ENCODE data around the gene FLVCR2. TPM values are rescaled to one million over a fixed set of nuclear protein-coding genes. Genes with fewer than 3 reads are reported as not detected.

The FLVCR2 gene
- total RNA-seq, 1 experiment from 2014 or later = 1.8 TPM

DNA sequence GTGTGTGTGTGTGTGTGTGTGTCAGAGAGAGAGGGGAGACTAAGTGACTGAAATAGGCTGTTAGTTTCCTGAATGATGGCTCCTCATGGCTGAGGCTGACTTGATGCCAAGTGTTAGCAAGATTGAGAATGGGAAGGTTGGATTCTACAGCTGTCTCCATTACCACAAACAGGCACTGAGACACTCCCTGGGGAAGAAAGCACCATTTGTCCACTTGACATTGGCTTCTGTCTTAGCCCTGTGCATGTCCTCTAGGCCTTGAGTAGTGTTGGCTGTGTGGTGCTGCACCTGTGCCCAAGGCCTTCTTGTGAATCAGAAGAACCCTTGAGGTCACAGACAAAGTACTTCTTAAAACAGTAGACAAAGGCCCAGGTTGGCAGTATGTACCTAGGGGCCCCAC lies 66.6 kb downstream of the FLVCR2 start:
- Histone ChIP-seq H3K27me3 (ENCODE audit: low read length) (no peaks in the 10 kb centered on the region), H4K20me1 (ENCODE audit: low read length) (no peaks in the 10 kb centered on the region), H3K36me3 (ENCODE audit: low read depth, low read length) (peaks cover 6% of the 10 kb centered on the region; the same call in 1 of the 2 replicates), H3K9ac (ENCODE audit: low read length) (no peak overlapping the region), H3K4me3 (ENCODE audit: low read length) (no peak overlapping the region), H3K79me2 (ENCODE audit: low read length) (no peaks in the 10 kb centered on the region), H3K9me2 (replicated peaks; ENCODE audit: low read length) (no peaks in the 10 kb centered on the region), H3K9me3 (ENCODE audit: low read length) (no peaks in the 10 kb centered on the region), H3K4me1 (ENCODE audit: insufficient read depth, low read length) (peaks cover 37% of the 10 kb centered on the region), H3K4me2 (ENCODE audit: low read length) (no peak overlapping the region), H3K27ac (ENCODE audit: low read length) (no peak overlapping the region), H2AFZ (ENCODE audit: low read length) (no peak overlapping the region), H3F3A (ENCODE audit: low read length, unreplicated experiment) (no peaks in the 10 kb centered on the region)
- intact Hi-C loops (cut with micrococcal nuclease) = no loop called here
- no peak for ATAC-seq
- DNase-seq = no peak
- POLR2A ChIA-PET (ENCODE audit: unreplicated experiment) = no interaction called here
- no peak for TF ChIP-seq EZH2phosphoT487 (IDR thresholded peaks at IDR 0.05; ENCODE audit: borderline replicate concordance, low read length)
- CTCF ChIA-PET = no interaction called here
- no TSS peak for BruUV-seq (replicated peaks)

DNA sequence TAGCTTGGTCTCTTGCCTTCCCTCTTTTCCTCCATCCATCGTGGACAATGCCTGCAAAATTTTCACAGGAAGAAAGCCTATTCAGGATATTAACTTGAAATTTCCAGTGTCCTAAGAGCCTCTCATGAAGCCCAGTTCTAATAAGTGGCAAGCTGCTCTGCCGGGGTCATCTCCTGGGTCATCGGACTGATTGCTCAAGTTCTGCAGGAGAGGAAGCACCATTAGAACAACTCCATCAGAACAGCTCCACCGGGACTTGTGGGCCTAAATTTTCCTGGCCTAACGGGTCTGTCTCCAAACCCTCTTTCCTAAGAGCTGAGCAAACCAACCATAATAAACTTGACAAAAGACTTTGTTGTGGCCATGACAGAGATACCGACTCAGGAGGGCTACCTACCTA lies 68.3 kb downstream of the FLVCR2 start:
- H3K27ac ChIP-seq (ENCODE audit: low read length) = peak overlapping the region; percentile 44; the same call in 1 of the 2 replicates
- peaks cover 41% of the 10 kb centered on the region for H3K4me1 ChIP-seq (ENCODE audit: insufficient read depth, low read length)
- no peaks in the 10 kb centered on the region for H3K27me3 ChIP-seq (ENCODE audit: low read length)
- no peaks in the 10 kb centered on the region for H3K9me3 ChIP-seq (ENCODE audit: low read length)
- no TSS peak for BruUV-seq (replicated peaks)
- H2AFZ ChIP-seq (ENCODE audit: low read length) = no peak overlapping the region
- no peaks in the 10 kb centered on the region for H3F3A ChIP-seq (ENCODE audit: low read length, unreplicated experiment)
- no peaks in the 10 kb centered on the region for H3K79me2 ChIP-seq (ENCODE audit: low read length)
- no peak overlapping the region for H3K4me3 ChIP-seq (ENCODE audit: low read length)
- H3K36me3 ChIP-seq (ENCODE audit: low read depth, low read length) = peaks cover 17% of the 10 kb centered on the region; the same call in 1 of the 2 replicates
- TF ChIP-seq, protein P1, sequence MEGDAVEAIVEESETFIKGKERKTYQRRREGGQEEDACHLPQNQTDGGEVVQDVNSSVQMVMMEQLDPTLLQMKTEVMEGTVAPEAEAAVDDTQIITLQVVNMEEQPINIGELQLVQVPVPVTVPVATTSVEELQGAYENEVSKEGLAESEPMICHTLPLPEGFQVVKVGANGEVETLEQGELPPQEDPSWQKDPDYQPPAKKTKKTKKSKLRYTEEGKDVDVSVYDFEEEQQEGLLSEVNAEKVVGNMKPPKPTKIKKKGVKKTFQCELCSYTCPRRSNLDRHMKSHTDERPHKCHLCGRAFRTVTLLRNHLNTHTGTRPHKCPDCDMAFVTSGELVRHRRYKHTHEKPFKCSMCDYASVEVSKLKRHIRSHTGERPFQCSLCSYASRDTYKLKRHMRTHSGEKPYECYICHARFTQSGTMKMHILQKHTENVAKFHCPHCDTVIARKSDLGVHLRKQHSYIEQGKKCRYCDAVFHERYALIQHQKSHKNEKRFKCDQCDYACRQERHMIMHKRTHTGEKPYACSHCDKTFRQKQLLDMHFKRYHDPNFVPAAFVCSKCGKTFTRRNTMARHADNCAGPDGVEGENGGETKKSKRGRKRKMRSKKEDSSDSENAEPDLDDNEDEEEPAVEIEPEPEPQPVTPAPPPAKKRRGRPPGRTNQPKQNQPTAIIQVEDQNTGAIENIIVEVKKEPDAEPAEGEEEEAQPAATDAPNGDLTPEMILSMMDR (conservative IDR thresholded peaks at IDR 0.05; ENCODE audit: low read depth, low read length) = no peak
- TF ChIP-seq EZH2phosphoT487 (IDR thresholded peaks at IDR 0.05; ENCODE audit: borderline replicate concordance, low read length) (no peak), EZH2 (IDR thresholded peaks at IDR 0.05; ENCODE audit: low read length, unreplicated experiment) (no peak)
- peak overlapping the region; percentile 52 for H3K4me2 ChIP-seq (ENCODE audit: low read length)
- H4K20me1 ChIP-seq (ENCODE audit: low read length) = no peaks in the 10 kb centered on the region
- ChIA-PET CTCF (interaction anchor here (1.1 kb wide), 1 partner anchor 69 kb away, joined by 4 read pairs; no protein-coding TSS in a partner anchor), POLR2A (ENCODE audit: unreplicated experiment) (interaction anchor here (0.8 kb wide), 1 partner anchor 14 kb away, joined by 3 read pairs; the partner anchor contains the start of gene ERG28)
- intact Hi-C loops (cut with micrococcal nuclease) = no loop called here
- no peak for DNase-seq
- no peaks in the 10 kb centered on the region for H3K9me2 ChIP-seq (replicated peaks; ENCODE audit: low read length)
- no peak for ATAC-seq
- no peak overlapping the region for H3K9ac ChIP-seq (ENCODE audit: low read length)

DNA sequence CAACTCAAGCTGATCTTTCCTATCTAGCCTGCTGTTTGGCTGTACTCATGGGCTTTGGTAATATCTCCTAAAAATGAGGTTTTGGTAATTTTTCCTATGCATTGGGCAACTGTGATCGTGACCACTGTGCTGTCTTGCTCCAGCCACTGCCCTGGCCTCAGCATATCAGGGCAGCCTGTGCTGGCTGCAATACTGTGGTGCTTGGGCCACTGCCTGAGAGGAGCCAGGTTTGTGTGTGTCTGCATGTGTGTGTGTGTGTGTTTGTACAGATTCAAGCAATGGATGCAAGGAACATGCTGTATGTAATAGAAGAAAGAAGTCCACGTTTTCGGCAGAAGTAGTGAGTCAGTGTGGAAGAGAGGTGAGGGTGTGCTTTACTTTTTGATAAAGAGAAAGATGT lies 69.2 kb downstream of the FLVCR2 start:
- peaks cover 46% of the 10 kb centered on the region for H3K4me1 ChIP-seq (ENCODE audit: insufficient read depth, low read length)

More for the DNA sequence above, 69.2 kb downstream of the FLVCR2 start:
- no peaks in the 10 kb centered on the region for H3K9me2 ChIP-seq (replicated peaks; ENCODE audit: low read length)
- H3K36me3 ChIP-seq (ENCODE audit: low read depth, low read length) = peaks cover 22% of the 10 kb centered on the region; the same call in 1 of the 2 replicates
- H3K9me3 ChIP-seq (ENCODE audit: low read length) = no peaks in the 10 kb centered on the region
- H3K9ac ChIP-seq (ENCODE audit: low read length) = no peak overlapping the region
- POLR2A ChIA-PET (ENCODE audit: unreplicated experiment) = no interaction called here
- ATAC-seq (no peak), DNase-seq (peak; percentile 12)
- no peaks in the 10 kb centered on the region for H3F3A ChIP-seq (ENCODE audit: low read length, unreplicated experiment)
- BruUV-seq (replicated peaks) = no TSS peak
- H3K79me2 ChIP-seq (ENCODE audit: low read length) = no peaks in the 10 kb centered on the region
- peak overlapping the region; percentile 58 for H3K4me2 ChIP-seq (ENCODE audit: low read length)
- H4K20me1 ChIP-seq (ENCODE audit: low read length) = no peaks in the 10 kb centered on the region
- intact Hi-C loops (cut with micrococcal nuclease) = loop anchor here (1.0 kb wide), 1 partner anchor 69 kb away; the partner anchor contains the start of gene FLVCR2
- no peak overlapping the region for H3K4me3 ChIP-seq (ENCODE audit: low read length)
- peak overlapping the region; percentile 66 for H3K27ac ChIP-seq (ENCODE audit: low read length)
- no peak overlapping the region for H2AFZ ChIP-seq (ENCODE audit: low read length)
- TF ChIP-seq EZH2 (IDR thresholded peaks at IDR 0.05; ENCODE audit: low read length, unreplicated experiment) = no peak
- TF ChIP-seq EZH2phosphoT487 (IDR thresholded peaks at IDR 0.05; ENCODE audit: borderline replicate concordance, low read length) = no peak
- TF ChIP-seq, protein P1 (conservative IDR thresholded peaks at IDR 0.05; ENCODE audit: low read depth, low read length) = no peak
- CTCF ChIA-PET = interaction anchor here (0.6 kb wide), 1 partner anchor 530 kb away, joined by 3 read pairs; no protein-coding TSS in a partner anchor
- H3K27me3 ChIP-seq (ENCODE audit: low read length) = no peaks in the 10 kb centered on the region

All from PC-3 (cell line).